Breast epithelium (tissue), 3 donors: Measurements from ENCODE around the gene TRIOBP.

Experiments used
- CTCF ChIP-seq, 3 donors: fragments of 450-650 bp; IDR thresholded peaks; one replicate each; pipeline ENCODE4 v1.5.1; 2016 to 2017; ENCODE audit warnings: antibody characterized with exemption in 3 of 3, mild to moderate bottlenecking in 3 of 3, moderate library complexity in 3 of 3
- POLR2AphosphoS5 ChIP-seq, 3 donors: sonication (generic); formaldehyde crosslinking; IDR thresholded peaks; one replicate each; pipeline ENCODE4 v1.6.1; 2017; ENCODE audit warnings: antibody characterized with exemption in 3 of 3

GRCh38 chr22:37771702-37772427 lies 75.0 kb downstream of the TRIOBP start:
- TF ChIP-seq CTCF (IDR thresholded peaks at IDR 0.05), result no peak
- TF ChIP-seq POLR2AphosphoS5 (IDR thresholded peaks at IDR 0.05), result no peak
